Myocyte (in vitro differentiated cells): Measurements from ENCODE around the gene MB21D2. TPM values are rescaled to one million over a fixed set of nuclear protein-coding genes. Genes with fewer than 3 reads are reported as not detected.

ENCODE experiments used
- DNase-seq: peaks from one replicate; pipeline ENCODE4 v3.0.0-alpha.2; 2012; ENCODE audit warnings: low read depth
- total RNA-seq: library from RNA; depleted of rRNA; stranded (reverse); fragments of >200 nt; gene quantifications from 2 replicates; pipeline ENCODE4 v1.2.3, GENCODE V29; 2014

MB21D2 gene
- total RNA-seq, 1 donor from 2014 or later, result 15.6 TPM

- no peak for DNase-seq
Measured at GRCh38 chr3:192835818-192836815, 81.5 kb downstream of the MB21D2 start.

GRCh38 chr3:192834428-192834827, 83.2 kb downstream of the MB21D2 start:
- peak; percentile 63 for DNase-seq

DNA sequence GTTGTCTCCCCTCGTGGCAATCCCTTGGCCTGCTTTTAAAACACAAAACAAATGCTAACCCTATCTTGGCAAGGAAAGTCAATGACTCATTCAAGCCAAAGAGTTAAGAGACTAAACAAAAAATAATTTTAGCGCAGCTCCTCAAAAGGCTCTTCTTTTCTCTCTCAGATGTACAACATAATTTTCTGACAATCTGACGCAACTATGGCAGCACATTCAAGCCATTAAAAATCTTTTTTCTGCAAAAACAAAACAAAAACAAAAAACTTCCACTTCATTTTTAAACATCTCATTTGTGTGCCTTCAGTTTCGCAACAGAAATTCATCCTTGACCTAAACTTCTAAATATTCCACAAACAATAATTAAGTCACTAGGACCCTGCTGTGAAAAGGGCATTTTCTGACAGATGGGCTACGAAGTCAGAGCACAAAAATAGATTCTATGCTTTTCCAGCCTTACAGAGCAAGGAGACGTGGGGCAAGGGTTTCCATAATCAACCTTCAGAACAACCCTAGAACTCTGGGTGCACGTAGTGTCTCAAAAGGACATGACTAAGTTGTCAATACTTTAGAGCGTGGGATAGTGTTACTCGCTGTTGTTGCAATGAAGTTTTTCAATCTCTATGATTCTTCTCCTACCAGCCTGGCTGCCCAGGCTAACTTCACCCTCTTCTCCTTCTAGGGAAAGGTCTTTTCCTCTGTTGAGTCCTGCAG, 84.3 kb downstream of the MB21D2 start:
- DNase-seq, result peak; percentile 80

DNA sequence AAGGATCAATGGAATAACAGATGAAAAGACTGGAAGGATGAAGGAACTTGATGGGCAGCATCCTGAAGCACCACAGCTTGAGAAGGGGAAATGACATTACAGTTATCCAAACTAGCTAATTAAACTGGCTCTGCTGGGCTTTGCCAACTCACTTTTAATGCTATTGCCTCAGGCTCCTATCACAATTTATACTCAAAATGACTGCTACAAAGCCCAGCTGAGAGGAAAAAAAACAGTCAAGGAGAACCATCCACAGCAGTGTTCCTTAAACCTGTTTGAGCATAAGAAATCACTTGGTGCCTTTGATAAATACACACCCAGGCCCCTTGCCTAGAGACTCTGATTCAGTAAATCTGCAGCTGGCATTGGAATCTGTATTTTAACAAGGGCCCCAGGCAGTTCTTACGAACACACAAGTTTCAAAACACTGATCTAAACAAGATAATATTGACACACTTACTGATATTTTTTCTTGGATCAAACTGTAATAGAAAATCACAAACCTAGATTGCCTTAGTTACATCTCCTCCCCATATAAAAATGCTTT, 85.8 kb downstream of the MB21D2 start:
- no peak for DNase-seq

- DNase-seq, result peak; percentile 74
Measured at GRCh38 chr3:192831111-192831644, 86.5 kb downstream of the MB21D2 start.

DNA sequence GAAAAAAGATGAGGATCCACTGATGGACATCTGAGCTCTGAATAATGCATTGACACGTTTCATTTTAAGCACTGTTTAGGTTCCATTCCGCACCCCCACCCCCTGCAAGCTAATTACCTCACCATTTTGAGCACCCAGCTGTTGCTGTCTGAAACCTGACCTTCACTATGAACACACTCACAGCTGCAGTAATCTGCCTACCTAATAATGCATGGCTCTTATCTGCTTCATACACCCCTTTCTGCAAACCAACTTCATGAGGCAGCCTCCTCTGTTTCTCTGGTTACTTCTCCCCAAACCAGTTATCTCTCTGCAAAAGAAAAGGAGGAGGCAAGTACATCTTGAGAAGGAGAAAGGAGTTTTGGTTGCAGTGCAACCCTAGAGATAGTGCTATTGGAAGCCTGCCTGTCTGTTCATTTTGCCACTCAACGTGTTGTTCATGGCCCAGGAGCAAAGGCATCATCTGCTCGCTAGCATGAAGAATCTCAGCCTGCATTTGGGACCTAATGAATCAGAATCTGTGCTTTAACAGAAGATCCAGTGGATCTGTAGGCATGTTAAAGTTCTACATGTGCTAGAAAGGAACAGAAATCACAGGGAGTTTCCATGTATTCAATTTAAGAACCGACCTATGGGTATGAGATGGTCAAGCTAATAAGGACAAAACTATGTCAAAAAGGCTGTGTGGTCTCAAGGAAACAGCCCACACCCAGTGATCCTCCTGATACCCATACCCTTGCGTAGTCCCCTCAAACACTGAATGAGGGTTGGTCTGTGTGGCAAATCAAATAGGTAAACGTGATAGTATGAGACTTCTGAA, 87.2 kb downstream of the MB21D2 start:
- DNase-seq, result peak; percentile 56

GRCh38 chr3:192827863-192828594, 89.6 kb downstream of the MB21D2 start:
- no peak for DNase-seq

DNA sequence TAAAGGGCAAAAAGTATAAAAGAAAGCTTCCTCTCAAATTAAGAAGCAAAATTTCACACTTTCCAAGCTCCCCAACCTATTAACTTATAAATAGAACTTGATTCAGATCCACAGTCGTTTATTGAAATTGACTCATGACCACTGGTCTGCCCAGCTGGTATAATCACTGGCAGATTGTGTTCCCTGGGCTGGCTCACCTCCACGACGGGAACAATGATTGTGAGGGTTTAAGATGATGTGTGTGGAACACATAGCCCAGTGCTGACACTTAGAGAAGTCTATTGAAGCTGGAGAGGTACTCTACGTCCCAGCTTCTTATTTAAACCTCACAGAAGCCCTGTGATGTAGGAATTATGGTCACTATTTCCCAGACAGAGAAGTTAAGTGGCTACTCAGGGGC, 90.4 kb downstream of the MB21D2 start:
- DNase-seq, result peak; percentile 85

- DNase-seq, result no peak
Measured at GRCh38 chr3:192826214-192827006, 91.2 kb downstream of the MB21D2 start.

DNA sequence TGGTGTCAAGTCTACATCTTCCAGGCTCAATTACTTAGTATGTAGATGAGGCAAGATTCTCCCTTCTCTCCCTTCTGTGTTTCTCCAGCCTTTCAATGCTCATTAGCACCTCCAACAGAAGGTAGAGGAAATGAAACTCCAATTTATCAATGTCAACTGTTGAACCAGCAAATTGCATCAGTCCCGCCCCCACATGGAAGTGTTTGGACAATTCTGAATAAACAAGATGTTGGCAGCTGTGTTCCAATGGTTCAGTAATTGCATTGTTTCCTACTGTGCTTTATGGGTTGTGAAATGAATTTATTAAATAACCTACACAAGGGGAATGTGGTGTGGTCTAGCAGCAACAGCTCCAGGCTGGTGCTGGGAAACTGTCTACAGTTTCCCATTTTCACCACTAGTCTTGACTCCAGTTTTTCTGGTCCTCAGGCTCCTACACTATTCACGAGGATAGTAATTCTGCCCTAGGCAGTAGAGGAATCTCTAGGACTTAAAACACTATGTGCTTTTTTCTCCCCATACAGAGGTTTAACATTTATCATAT, 91.9 kb downstream of the MB21D2 start:
- no peak for DNase-seq

GRCh38 chr3:192825216-192825615, 92.4 kb downstream of the MB21D2 start:
- DNase-seq, result no peak

- no peak for DNase-seq
Measured at GRCh38 chr3:192824313-192824712, 93.3 kb downstream of the MB21D2 start.

DNA sequence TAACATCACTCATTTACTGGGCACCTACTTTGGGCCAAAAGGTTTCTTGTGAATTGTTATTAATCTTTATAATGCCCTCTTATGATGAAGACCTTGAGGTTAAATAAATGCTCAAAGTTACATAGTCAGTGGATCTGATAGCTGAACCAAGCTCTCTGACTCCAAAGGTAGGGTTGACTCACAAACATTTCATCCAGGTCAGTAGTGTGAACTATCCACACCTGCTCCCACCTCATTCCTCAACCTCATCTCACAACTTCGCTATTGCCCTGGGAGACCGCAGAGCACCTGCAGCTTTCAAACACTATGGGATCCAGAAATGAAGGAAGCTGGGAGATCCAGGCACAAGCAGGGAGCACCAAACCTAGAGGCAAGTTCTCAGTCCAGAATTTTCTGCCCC, 96.5 kb downstream of the MB21D2 start:
- no peak for DNase-seq

GRCh38 chr3:192820161-192820560, 97.5 kb downstream of the MB21D2 start:
- no peak for DNase-seq

- DNase-seq, result no peak
Measured at GRCh38 chr3:192819001-192819569, 98.6 kb downstream of the MB21D2 start.

DNA sequence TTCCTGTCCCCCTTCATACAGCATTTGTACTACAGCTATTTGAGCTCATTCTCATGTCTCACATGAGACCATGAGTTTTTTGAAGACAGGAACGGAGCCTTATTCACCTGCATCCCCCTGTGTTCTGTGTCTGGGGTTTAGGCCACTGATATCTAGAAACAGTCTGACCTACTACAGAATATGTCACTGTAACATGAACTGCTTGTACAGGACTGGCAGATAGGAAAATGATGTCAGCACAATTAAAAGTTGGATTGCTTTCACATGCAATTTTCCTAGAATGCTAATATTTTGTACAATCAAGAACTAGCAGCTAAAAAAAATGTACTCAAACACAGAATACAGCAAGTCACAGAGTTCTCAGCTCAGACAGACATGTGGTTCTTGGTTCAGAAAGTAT, 99.5 kb downstream of the MB21D2 start:
- DNase-seq, result no peak

GRCh38 chr3:192817506-192817905, 100.2 kb downstream of the MB21D2 start:
- DNase-seq, result no peak

- DNase-seq, result no peak
Measured at GRCh38 chr3:192817053-192817452, 100.6 kb downstream of the MB21D2 start.

DNA sequence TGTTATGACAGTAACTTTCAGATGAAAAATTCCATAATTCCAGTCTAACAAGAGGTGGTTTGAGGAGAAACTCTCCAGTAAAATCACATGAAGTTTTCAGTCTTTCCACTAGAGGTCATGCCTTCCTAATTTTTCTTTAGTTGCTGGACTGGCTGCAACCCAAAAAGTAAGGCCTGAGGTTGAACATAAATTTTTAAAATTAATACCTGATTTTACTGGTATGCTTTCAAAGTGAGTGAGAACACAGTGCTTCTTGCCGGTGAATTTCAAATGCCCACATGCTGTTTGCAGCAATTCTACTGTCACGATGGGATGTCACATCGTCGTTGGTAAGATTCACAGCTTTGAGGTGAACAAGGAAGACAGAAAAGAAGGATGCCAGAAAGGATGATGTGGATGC, 101.3 kb downstream of the MB21D2 start:
- peak; percentile 68 for DNase-seq
